Vagina (tissue), 2 donors: ENCODE measurements around the gene PLCB1.

Experiments
- POLR2A ChIP-seq, 2 donors: fragments of 450-650 bp; IDR thresholded peaks; one replicate each; pipeline ENCODE4 v1.6.1; 2017; ENCODE audit warnings: antibody characterized with exemption in 2 of 2, mild to moderate bottlenecking in 2 of 2, moderate library complexity in 2 of 2
- TF ChIP-seq, protein P1 (sequence below), 3 experiments: fragments of 450-650 bp in 2 of 3; fragments of 200-600 bp in 1 of 3; sonication (generic) in 1 of 3; IDR thresholded peaks; one replicate each; pipeline ENCODE4 v1.5.1; 2017 to 2019; ENCODE audit warnings: antibody characterized with exemption in 3 of 3, mild to moderate bottlenecking in 2 of 3, moderate library complexity in 2 of 3

DNA sequence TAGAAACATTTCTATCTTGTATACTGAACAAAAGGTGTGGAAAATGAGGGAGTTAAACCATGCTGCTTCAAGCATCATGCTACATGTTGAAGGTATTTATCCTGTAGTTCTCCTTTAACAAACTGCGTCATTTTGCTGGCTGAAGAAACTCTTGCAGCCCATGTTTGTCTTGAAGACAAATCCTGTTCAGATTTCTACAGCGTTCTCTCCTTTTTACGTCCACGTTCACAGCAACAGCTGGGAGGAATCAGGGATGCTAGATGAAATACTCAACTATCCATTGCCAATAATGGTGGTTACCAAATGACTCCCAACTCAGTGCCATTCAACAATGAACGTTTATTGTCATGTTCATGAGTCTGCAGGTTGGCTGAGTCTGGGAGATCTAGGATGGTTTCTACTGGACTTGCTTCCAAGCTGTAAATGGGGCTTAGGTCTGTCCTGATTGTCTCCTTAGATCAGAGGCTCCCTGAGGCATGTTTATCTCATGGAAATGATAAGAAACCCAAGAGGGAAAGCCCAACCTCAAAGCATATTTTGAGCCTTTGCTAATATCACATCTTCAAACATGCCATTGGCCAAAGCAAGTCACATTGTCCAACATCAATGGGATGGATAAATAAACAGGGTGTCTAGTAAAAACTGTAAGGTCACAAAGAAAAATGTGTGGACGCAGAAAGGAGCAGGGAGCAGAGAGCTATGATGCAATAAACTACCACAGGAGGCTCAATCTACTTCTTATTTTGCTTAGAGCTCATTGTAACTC is 2.7 kb upstream of the PLCB1 start:
- TF ChIP-seq POLR2A (IDR thresholded peaks at IDR 0.05), result no peak
- TF ChIP-seq, protein P1, sequence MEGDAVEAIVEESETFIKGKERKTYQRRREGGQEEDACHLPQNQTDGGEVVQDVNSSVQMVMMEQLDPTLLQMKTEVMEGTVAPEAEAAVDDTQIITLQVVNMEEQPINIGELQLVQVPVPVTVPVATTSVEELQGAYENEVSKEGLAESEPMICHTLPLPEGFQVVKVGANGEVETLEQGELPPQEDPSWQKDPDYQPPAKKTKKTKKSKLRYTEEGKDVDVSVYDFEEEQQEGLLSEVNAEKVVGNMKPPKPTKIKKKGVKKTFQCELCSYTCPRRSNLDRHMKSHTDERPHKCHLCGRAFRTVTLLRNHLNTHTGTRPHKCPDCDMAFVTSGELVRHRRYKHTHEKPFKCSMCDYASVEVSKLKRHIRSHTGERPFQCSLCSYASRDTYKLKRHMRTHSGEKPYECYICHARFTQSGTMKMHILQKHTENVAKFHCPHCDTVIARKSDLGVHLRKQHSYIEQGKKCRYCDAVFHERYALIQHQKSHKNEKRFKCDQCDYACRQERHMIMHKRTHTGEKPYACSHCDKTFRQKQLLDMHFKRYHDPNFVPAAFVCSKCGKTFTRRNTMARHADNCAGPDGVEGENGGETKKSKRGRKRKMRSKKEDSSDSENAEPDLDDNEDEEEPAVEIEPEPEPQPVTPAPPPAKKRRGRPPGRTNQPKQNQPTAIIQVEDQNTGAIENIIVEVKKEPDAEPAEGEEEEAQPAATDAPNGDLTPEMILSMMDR (IDR thresholded peaks at IDR 0.05), result no peak
